HG03025 (cell line): Measurements from ENCODE around the gene LRPAP1.

Source experiments
- ATAC-seq: cut with Tn5 transposase; IDR thresholded peaks from one replicate; pipeline ENCODE4 v1.9.1; 2021; ENCODE audit warnings: mild to moderate bottlenecking, moderate library complexity; ENCODE audit not compliant: unreplicated experiment, low FRiP score

LRPAP1 gene

DNA sequence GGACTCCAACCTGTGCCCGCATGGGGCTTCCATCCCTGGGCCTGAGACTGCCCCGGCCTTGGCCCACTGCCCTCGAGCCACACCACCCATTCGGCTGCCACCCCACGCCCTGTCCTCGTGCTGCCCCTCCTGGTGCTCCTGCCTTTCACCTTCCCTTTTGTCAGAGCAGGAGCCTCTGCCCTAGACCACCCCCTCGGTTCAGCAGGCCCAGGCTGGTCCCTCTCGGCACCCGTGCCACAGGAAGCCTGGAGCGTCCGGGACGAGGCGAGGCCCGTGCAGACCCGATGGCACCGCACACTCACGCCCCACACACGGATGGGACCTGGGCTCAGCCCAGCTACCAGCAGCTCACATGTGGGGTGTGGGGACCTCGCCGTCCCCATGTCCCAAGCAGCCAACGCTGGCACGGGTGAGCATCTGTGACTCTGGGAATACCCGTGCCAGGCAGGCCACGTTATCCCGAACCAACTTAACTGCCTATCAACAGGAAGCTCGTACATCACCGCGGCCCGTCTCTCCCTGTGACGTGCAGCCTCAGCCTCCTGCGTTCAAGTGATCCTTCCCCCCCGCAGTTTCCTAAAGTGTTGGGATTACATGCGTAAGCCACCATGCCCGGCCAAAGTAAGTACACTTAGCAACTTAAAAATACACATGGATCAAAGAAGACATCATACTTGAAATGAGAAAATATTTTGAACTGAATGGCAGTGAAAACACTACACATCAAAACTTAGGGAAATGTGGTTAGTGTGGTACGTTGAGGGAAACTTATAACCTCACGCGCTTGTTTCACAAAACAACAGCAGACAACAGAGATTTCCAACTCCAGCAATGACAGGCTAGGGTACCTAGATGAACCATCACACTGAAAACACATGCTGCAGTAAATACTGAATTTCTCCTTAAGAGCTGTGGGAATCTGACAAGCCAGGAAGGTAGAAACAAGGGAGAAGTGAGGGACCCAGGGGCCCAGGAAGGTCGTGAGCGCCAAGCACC, 29.0 kb downstream of the LRPAP1 start:
- no peak for ATAC-seq

DNA sequence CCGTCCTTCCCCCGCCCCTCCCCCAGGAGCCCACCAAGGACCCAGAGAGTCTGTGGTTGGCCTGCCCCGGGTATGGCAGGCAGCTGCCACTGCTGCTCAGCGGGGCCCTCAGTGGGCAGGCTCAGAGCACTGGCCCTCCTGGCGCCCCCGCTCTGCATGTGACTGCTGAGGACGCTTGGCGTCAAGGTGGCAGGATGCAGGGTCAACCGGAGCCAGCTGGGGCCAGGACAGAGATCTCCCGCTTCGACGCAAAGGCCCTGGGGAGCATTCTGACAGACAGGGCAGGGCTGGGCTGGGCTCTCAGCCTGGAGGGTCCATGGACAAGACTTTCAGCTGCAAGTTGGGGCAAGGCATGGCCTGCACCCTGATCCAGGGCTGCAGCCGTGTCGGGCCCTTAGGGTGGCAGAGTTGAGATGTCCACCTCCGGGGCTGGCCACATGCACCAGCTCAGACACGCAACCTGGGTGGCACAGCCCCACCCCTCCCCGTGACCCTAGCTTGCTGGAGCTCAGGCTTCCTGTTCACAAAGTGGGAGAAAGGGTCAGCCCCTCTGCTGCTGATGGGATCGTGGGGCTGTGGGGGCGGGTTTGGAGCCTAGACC, 30.3 kb downstream of the LRPAP1 start:
- ATAC-seq: no peak

DNA sequence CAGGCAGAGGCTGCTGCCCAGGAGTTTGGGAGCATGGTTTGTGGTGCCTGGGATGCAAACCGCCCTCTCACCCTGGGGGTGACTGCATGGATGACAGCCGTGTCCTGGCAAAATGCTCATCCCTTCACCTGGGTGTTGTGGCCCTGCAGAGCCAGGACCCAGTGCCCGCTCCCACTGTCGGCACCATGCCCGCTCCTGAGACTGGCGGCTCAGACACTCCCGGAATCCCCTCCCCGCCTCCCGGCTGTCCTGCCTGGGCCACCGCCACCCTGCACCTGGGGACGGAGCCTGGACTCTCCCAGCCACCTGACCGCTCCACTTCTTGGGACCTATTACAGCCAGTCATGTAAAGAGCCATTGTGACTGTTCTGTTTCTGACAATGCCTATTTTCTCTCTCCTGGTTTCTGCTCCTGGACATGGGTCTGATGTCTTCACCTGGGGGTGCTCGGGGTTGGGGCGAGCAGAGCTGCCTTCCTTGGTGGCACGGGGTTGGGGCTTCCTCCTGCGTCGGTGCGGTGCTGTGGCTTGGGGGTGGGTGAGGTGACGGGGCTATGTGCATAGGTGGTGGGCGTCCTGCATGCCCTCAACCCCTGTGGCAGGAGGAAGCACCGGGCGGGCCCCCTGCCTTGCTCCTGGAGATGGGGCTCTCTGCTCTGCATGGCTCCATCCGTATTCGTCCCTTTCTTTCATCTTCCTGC, 30.9 kb downstream of the LRPAP1 start:
- ATAC-seq: no peak

DNA sequence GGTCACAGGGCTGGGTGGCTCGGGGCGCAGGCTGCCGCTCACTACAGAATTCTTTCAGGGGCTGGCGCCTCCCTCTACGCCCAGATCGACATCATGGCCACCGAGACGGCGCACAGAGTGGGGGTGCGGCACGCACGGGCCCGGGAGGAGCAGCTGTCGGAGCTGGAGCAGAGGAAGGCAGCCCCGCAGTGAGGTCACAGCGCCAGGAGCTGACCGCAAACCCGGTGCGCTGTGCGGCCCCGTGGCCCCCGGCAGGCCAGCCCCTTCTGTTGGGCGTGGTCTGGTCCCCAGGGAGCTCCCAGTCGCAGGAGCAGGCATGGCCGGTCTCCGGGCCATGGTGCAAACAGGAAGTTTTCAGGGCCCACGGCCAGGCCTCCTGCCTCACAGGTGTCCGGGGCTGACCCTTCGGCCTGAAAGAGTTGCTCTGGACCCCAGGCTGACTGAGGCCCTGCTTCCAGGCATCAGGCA, 31.6 kb downstream of the LRPAP1 start:
- ATAC-seq: no peak

DNA sequence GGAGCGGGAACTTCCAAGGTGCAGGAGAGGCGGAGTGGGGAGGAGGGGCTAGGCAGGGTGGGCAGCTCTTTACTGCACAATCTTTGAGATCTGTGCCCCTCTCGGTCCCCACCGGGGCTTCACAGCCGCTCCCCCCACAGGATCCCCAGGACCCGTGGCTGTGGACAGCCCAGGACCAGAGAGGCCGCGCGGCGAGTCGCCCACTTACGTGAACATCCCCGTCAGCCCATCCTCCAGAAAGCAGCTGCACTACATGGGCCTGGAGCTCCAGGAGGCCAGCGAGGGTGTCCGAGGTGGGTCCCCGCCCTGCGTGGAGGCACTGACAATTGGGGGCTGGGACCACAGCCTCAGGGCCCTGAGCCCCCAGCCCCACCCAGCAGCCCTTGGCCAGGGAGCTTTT, 32.1 kb downstream of the LRPAP1 start:
- ATAC-seq: no peak

DNA sequence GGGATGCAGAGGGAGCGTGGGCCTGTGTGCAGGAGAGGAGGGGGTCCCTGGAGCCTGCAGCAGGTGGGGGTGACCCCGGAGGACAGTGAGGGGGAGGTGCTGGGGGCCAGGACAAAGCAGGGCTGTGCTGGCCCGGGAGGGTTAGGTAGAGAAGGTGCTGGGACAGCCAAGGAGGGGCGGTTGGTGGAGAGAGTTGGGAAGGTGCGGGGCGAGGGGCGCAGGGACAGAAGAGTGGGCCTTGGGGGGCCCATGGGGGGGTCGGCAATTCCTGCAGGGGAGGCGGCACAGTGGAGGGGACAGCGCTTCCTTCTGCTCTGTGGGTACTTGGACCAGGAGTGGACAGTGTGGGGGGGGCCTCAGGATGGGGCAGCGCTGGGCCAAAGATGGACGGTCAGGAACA, 32.5 kb downstream of the LRPAP1 start:
- no peak for ATAC-seq

DNA sequence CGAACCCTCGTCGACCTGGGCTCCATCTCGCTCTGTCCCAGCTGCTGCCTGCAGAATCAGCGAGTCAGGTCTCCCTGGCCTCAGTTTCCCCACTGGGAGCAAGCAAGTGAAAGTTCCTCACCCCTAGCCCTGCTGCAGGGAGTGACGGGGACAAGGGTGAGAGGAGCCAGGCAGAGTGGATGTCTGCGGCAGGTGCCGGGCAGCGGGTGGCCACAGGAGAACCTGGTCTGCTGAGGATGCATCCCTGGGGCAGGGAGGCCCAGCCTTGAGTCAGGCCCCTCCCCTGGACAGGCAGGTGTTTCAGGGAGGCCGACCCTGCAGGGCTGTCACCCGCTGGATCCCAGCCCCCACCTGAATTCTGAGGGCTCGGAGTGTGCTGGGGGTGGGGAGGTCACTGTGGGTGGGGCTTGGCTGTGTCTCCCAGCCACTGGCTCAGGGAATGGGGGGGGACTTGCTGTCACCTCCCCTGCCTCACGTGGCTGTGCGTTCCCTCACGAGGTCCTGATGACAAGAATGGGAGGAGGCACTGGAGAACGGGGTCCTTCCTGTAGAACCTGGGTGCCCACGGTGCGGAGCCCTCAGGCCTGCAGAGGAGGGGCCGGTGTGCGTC, 33.2 kb downstream of the LRPAP1 start:
- ATAC-seq: no peak

DNA sequence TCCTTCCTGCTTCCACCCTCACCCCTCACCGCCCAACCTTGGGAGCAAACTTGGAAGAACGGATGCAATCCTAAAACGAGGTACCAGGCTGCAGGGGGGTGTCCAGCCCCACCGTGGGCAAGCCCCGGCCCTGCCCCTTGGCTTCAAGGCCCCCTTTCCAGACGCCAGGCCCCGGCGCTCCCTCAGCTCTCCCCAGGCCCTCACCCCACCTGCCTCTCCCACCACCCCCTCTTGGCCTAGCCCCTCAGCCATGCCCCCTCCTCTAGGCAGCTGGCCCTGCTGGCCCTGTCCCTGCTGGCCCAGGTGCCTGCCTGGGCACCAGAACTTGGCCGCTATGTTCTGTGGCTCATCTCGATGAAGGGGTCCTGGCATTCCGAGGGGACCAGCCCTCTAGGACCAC, 33.8 kb downstream of the LRPAP1 start:
- ATAC-seq: no peak

DNA sequence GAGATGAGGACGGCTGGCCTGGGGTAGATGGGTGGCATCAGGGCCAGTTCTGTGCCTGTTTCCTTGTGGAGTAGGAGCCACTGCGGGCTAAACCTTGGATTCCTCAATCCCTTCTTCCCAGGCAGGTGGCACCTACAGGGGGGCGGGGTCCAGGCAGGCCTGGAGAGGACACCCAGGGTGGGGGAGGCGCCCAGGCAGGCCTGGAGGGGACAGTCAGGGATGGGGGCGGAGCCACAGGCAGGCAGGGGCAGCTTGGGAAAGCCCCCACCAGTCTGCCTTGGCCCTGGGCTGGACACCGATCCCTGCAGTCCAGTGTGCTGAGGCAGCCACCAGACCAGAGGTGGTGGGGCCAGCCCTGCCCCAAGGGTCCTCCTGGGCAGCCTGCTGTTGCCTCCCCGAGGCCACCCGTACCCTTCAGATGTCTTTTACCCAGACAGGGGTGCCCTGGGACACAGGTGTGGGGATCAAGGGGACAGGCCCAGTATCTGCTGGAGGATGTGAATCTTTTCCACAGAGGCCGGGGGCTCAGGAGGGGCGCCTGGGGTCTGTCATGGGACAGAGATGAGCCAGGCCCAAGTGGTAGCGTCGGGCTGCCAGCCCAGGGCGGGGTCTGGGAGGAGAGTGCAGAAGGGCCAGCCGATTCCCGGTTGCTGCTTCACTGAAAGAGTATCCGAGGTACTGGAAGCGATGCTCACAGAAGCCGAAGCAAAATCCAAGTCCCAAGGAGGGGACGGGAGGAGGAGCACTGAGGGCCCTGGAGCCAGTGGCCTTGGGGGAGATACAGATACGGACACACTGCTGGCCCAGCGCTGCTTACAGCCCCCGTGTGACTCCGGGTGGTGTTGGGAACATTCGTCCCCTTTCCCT, 34.5 kb downstream of the LRPAP1 start:
- ATAC-seq: no peak

DNA sequence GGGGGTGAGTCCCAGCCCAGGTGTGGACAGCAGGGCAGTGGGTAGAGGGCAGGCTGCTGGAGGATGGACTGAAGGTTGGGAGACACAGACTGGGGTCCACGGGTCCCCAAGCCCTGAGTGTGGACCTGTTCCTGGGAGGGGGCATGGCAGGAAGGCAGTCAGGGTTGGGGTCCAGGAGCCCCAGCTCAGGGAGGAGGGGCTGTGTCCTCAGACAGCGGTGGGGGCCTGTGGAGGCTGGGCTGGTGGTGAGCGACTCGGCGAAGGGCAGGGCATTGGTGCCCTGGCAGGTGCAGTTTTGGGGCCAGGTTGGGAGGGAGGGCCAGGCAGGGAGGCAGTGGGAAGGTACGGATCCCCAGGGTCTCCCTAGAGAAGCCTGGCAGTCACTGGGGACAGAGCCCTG, 35.1 kb downstream of the LRPAP1 start:
- no peak for ATAC-seq

DNA sequence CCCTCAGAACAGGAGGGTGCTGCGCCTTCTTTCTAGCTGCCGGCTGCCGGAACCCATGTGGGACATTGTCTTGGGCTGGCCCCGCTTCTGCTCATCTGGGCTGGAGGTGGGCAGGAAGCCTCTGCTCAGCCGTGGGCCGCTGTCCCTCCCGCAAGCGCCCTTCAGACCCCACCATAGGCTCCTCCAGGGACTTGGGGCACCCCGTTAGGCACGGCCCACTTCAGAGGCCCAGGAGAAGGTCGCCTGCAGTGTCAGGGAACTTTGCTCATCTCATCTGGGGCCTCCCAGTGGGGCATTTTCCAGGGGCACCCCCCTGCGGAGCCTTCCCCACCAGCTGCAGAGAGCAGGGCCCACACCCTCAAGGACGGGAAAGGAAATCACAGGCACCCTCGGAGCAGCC, 36.2 kb downstream of the LRPAP1 start:
- no peak for ATAC-seq

DNA sequence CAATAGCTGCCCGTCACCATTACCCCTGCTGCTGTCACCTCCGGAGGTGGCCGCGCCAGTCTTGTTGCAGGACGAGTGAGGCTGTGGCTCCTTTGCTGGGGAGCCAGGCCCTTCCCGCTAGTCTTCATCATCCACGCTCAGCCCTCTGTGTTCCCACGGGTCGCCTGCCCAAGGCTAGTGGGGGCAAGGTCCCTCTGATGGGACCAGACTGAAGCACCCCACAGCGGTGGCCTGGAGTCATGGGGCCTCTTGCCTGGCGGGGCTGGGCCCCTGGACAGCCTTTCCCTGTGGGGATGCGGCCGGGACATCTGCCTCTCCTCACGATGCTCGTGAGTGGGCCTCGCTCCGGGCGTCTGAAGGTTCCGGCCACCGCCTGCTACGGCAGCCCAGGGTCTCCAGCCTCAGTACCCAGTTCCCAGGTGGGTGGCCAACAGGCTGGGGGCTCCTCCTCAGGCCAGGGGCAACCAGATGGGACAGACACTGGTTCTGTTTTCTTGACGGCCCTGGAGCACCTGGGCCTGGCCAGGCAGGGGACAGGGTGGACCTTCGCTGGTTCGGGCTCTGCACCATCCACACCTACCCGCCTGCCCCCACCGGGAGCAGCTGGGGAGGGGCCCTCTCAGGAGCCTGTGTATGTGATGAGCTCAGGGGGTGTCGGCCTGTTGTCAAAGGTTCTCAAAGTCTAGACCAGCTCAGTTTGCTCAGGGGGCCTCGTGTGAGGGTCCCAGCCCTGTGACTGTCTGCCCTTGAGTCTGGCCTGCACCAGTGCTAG, 36.8 kb downstream of the LRPAP1 start:
- ATAC-seq: no peak

DNA sequence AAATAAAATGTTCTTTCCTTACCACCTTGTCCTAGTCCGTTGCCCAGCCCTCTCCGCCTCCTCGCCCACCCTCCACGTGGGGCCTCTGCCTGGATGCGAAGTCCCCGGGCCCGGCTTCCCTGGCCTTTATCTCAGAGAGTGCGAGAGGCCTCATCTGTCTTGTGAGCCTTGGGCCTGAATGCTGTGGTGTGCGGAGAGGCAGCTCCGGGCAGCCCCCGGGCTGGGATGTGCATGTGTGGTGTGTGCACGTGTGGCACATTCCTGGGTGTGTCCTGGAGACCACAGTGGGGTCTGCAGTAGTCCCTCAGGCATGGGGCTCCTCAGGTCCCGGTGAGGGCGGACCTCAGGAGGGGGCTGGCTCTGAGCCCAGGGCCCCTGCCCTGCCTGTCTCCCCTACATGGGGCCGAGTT, 37.8 kb downstream of the LRPAP1 start:
- ATAC-seq: no peak

DNA sequence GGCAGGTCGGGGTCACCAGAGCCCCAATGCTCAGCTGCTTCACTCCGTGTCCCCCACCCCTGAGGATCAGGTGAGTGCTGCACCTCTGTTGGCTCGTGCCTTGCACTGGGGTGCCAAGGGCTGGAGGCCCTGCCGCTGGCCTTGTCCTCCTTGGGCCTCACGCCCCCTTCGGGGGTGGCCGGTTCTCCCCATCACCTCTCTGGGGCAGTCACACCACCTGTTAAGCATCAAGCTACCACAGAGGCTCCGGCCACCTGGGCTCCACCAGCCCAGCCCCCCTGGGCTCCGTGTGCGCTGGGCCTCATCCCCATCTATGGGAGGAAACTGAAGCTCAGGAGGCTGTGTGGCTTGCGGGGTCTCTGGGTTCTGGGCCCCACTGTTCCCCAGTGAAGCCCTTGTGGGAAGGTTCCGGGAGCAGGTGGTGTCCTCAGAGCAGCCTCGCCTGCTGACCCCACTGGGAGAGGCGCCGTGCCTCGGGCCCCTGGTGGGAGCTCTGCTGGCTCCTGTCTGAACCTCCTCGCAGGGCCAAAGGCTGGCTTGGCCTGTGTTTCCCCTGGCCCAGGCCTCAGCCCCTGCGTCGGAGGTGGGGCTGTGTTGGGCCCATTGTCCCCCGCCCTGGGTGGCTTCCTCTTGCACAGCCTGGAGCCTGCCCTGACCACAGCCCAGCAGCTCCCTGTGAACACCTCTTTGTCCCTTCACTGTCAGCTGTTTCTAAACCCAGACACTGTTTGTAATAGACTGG, 38.3 kb downstream of the LRPAP1 start:
- no peak for ATAC-seq

DNA sequence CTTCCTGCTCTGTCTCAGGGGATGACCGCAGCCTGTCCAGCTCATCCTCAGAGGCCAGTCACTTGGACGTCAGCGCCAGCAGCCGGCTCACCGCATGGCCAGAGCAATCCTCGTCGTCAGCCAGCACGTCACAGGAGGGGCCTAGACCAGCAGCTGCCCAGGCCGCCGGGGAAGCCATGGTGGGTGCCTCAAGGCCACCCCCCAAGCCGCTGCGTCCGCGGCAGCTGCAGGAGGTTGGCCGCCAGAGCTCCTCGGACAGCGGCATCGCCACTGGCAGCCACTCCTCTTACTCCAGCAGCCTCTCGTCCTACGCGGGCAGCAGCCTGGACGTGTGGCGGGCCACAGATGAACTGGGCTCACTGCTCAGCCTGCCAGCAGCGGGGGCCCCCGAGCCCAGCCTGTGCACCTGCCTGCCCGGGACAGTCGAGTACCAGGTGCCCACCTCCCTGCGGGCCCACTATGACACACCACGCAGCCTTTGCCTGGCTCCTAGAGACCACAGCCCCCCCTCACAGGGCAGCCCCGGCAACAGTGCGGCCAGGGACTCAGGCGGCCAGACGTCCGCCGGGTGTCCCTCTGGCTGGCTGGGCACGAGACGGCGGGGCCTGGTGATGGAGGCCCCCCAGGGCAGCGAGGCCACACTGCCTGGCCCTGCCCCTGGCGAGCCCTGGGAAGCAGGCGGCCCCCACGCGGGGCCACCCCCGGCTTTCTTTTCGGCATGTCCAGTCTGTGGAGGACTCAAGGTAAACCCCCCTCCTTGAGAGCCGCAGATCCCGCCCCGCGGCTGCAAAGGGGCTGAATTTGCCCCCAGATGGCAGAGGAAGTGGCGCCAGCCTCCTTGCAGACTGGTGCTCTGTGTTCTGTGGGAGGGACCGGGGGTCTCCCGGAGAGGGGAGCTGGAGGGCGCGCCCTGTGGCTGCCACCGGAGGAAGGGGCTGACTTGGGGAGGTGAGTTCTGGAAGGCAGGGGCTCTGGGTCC, 39.2 kb downstream of the LRPAP1 start:
- ATAC-seq: no peak

DNA sequence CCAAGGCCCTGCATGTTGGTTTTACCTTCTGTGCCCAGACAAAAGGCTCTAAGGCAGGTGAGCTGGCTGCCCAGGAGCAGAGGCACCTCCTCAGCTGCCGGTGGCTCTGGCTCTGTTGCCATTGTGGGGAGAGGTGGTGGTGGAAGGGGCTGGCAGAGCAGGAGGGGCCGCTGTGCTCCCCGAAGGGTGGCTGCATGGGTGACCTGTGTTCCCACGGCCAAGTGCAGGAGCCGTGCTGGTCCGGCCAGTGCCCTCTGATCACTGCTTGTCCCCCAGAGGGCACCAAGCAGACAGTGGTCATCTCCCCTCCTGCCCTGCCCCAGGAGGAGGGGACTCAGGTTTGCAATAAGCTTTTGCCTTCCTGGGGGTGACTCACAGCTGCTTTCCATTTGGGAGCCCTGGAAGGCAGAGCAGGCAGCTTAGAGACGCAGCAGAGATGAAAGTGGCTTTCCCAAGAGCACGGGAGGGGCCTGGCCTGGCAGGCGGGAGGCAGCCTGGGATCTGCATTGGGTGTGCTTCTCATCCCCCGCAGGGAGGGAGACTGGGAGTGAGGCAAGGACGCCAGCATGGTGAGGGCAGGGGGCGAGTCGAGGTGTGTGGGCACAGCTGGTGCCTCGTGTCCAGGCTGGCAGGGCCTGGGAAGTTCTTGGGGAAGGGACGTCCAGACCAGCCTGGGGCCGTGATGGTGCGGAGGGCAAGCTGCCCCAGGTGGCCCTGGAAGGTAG, 40.4 kb downstream of the LRPAP1 start:
- no peak for ATAC-seq
